Activated CD8-positive, alpha-beta memory T cell treated with anti-CD3 and anti-CD28 coated beads, Interleukin-2, amount 10 ng/mL, durations not matched to agents 7 days and 5 days (primary cell): ENCODE data around the gene TRMU. TPM values are rescaled to one million over a fixed set of nuclear protein-coding genes. Genes with fewer than 3 reads are reported as not detected.
"Not testable (repeated sequence)": the region's sequence is repeated elsewhere in the genome, so short reads cannot be mapped to it uniquely, and the experiment has no call there.

Experiments
- ATAC-seq: fragments of 150-1000 bp; cut with Tn5 transposase; one replicate; pipeline ENCODE4 v1.10.0; 2021; ENCODE audit warnings: moderate library complexity
- CTCF ChIA-PET: fragments of 350-600 bp; sonication (Branson Sonifier 250); formaldehyde crosslinking; loops from one replicate; lab custom pipeline; 2021; ENCODE audit warnings: antibody characterized with exemption; lab: Charles Lee
- DNase-seq: peaks from one replicate; pipeline ENCODE4 v3.0.0-alpha.2; 2020
- H3K27ac Mint-ChIP-seq: one replicate; pipeline ENCODE4 v1.8.0; 2021; ENCODE audit warnings: mild to moderate bottlenecking, mixed read lengths
- H3K27me3 Mint-ChIP-seq: one replicate; pipeline ENCODE4 v1.8.0; 2021; ENCODE audit warnings: mixed read lengths
- H3K36me3 Mint-ChIP-seq: one replicate; pipeline ENCODE4 v1.8.0; 2021; ENCODE audit warnings: mild to moderate bottlenecking, mixed read lengths
- H3K4me1 Mint-ChIP-seq: one replicate; pipeline ENCODE4 v1.8.0; 2021; ENCODE audit warnings: mixed read lengths
- H3K4me3 Mint-ChIP-seq: one replicate; pipeline ENCODE4 v1.8.0; 2021; ENCODE audit warnings: mild to moderate bottlenecking, moderate library complexity, mixed read lengths
- H3K9me3 Mint-ChIP-seq: one replicate; pipeline ENCODE4 v1.8.0; 2022; ENCODE audit warnings: low read depth, mixed read lengths
- total RNA-seq, 2 experiments: library from RNA; stranded (reverse); gene quantifications; one replicate each; pipeline ENCODE4 v1.2.3, GENCODE V29; 2021

The TRMU gene
- total RNA-seq, 2 experiments from 2014 or later: 86.7 to 89.1 TPM

DNA sequence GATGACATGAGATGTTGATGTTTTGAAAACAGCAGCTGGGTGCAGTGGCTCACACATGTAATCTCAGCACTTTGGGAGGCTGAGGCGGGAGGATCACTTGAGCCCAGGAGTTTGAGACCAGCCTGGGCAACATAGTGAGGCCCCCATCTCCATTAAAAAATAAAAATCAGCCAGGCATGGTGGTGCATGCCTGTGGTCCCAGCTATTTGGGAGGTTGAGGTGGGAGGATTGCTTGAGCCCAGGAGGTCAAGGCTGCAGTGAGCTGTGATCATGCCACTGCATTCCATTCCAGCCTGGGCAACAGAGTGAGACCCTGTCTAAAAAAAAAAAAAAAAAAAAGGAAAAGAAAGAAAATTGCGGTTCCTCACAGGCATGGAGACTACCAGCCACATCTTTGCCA, 22.7 kb upstream of the TRMU start:
- not testable (repeated sequence) for H3K9me3 Mint-ChIP-seq, H3K4me3 Mint-ChIP-seq, H3K27me3 Mint-ChIP-seq, DNase-seq, H3K27ac Mint-ChIP-seq, ATAC-seq, H3K4me1 Mint-ChIP-seq
- CTCF ChIA-PET: interaction anchor here (0.6 to 1.9 kb wide), 7 partner anchors 28 to 306 kb away, joined by 3 to 8 read pairs (median 3); no protein-coding TSS in a partner anchor
- peaks cover 49% of the 10 kb centered on the region for H3K36me3 Mint-ChIP-seq

DNA sequence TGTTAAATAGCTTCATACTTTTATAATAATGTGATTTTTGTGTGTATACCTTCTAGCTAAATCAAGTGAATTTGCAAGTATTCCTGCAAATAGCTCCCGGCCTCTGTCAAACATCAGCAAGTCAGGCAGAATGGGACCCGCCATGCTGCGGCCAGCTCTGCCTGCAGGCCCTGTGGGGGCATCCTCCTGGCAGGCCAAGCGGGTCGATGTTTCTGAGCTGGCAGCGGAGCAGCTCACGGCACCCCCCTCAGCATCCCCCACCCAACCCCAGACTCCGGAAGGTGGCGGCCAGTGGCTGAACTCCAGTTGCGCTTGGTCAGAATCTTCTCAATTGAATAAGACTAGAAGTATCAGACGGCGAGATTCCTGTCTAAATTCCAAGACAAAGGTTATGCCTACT, 19.5 kb upstream of the TRMU start:
- no peak overlapping the region for H3K4me3 Mint-ChIP-seq
- H3K9me3 Mint-ChIP-seq: no peaks in the 10 kb centered on the region
- H3K27ac Mint-ChIP-seq: no peak overlapping the region
- no peak for ATAC-seq
- H3K4me1 Mint-ChIP-seq: no peaks in the 10 kb centered on the region
- H3K27me3 Mint-ChIP-seq: no peaks in the 10 kb centered on the region
- H3K36me3 Mint-ChIP-seq: peaks cover 42% of the 10 kb centered on the region
- no peak for DNase-seq
- CTCF ChIA-PET: interaction anchor here (1.0 to 3.1 kb wide), 4 partner anchors 195 to 310 kb away, joined by 3 to 21 read pairs (median 6); no protein-coding TSS in a partner anchor

DNA sequence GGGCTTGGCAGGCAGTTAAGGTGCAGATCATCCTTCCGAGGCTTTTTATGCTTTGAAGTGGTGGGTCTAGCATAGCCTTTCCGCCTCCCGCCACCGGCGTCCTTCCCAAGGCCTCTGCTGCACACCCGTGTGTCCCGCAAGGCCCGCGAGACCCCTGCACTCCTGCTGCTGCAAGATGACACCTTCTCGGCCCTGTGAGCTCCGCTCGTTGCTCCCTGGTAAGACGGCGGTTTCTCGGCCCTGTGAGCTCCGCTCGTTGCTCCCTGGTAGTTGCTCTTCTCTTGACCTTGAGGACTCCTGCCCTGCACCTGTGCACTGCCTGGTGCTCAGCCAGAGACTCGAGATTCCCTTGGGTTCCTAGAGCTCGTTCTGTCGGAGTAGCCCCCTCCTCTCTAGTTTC, 17.9 kb upstream of the TRMU start:
- DNase-seq: no peak
- Mint-ChIP-seq H3K36me3 (peaks cover 49% of the 10 kb centered on the region), H3K4me1 (no peaks in the 10 kb centered on the region), H3K27me3 (no peaks in the 10 kb centered on the region), H3K9me3 (no peaks in the 10 kb centered on the region), H3K27ac (no peak overlapping the region), H3K4me3 (no peak overlapping the region)
- CTCF ChIA-PET: interaction anchor here (1.3 kb wide), 1 partner anchor 196 kb away, joined by 3 read pairs; no protein-coding TSS in a partner anchor
- no peak for ATAC-seq

DNA sequence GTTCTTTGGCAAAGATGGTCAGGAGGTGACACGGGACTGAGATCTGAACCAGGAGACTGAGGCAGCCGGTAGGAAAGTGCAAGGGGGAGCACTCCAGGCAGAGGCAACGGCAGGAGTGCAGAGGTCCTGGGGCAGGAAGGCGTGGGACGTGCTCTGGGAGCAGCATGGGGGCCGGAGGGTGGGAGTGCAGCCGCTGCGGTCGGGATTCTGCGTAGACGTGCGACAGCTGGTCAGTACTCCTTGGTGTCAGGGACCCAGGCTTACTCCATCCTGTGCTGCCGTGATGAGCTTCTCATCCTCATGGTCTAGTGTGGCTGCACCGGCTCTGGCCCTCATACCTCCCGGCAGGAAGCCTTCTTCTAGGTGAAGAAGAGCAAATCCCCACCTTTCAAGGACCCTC, 16.9 kb upstream of the TRMU start:
- ATAC-seq (no peak), DNase-seq (no peak)
- Mint-ChIP-seq H3K4me3 (no peak overlapping the region), H3K27ac (no peak overlapping the region), H3K27me3 (no peaks in the 10 kb centered on the region), H3K4me1 (no peaks in the 10 kb centered on the region), H3K36me3 (peaks cover 56% of the 10 kb centered on the region), H3K9me3 (no peaks in the 10 kb centered on the region)
- CTCF ChIA-PET: interaction anchor here (1.3 to 1.5 kb wide), 2 partner anchors 197 to 312 kb away, joined by 3 read pairs; no protein-coding TSS in a partner anchor

DNA sequence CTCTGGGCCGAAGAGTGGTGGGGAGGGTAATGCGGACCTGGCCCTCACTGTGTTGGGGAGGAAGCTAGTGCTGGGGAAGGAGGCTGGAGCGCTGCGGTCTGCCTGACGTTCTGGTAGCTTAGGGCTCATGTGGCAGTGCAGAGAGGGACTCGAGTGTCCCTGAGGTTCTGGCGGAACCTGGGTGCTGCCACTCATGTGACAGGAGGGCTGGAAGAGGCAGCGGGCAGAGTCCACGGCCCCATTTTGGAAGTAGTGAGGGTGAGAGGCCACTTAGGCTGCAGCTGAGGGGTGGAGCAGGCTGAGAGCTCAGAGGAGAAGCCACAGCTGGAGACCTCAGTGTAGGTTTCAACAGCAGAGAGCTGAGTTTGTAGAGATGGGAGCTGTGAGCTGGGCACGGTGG, 16.2 kb upstream of the TRMU start:
- Mint-ChIP-seq H3K9me3 (no peaks in the 10 kb centered on the region), H3K4me3 (no peak overlapping the region), H3K36me3 (peaks cover 60% of the 10 kb centered on the region), H3K27ac (no peak overlapping the region), H3K4me1 (no peaks in the 10 kb centered on the region), H3K27me3 (no peaks in the 10 kb centered on the region)
- CTCF ChIA-PET: interaction anchor here (1.5 kb wide), 1 partner anchor 313 kb away, joined by 3 read pairs; no protein-coding TSS in a partner anchor
- no peak for ATAC-seq
- no peak for DNase-seq

DNA sequence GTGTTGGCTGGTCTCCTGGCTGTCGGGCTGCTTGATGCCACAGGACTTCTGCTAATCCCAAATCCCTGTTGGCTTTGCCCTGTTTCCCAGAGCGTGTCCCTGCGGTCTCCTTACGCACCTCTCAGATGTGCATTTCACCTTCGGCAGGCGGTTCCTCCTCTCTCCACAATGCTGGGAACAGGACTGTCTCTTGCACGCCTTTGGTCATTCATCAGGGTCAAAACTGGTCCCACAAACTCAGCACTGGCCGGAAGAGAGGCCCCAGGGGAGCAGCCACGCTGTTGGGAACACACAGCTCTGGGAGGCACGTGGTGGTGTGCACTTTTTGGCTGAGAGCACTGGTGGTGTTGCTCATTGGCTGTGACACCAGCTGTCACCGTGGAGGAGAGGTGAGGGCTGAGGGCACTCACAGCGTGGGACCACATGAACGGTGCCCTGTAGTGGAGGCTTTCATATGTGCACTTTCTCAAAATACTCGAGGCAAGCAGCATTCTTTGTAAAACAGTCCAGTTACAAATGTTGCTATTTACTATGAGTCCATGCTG, 15.3 kb upstream of the TRMU start:
- CTCF ChIA-PET: interaction anchor here (1.0 kb wide), 1 partner anchor 10 kb away, joined by 3 read pairs; no protein-coding TSS in a partner anchor
- Mint-ChIP-seq H3K36me3 (peaks cover 61% of the 10 kb centered on the region), H3K27ac (no peak overlapping the region), H3K27me3 (no peaks in the 10 kb centered on the region), H3K4me3 (no peak overlapping the region), H3K4me1 (no peaks in the 10 kb centered on the region), H3K9me3 (no peaks in the 10 kb centered on the region)
- no peak for DNase-seq
- ATAC-seq: no peak

DNA sequence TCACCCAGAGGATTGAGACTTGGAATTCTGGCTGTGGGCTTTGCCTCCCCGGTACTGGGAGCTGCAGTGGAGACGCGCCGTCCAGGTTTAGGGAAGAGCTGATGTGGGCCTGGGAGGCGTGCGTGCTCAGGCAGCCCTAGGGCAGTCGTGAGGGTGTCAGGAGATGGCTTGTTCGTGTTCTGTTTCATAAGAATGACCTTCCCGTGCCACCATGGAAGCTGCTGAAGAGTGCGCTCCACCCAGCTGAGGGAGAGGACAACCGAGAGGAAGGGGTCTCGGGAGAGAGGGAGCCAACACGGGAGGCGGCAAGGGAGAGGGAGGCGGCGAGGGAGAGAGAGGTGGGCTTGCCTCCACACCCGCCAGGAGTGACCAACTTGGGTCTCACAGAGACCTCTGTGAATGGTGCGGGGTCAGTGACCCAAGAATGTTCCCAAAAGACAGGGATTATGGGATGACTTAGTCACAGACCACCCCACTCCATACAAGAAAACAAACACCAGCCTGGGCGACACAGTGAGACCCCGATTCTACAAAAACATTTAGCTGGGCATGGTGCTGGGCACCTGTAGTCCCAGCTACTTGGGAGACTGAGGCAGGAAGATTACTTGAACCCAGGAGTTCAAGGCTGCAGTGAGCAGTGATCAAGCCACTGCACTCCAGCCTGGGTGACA, 14.7 kb upstream of the TRMU start:
- peaks cover 60% of the 10 kb centered on the region for H3K36me3 Mint-ChIP-seq
- H3K27ac Mint-ChIP-seq: no peak overlapping the region
- H3K27me3 Mint-ChIP-seq: no peaks in the 10 kb centered on the region
- DNase-seq: no peak
- no peaks in the 10 kb centered on the region for H3K9me3 Mint-ChIP-seq
- H3K4me3 Mint-ChIP-seq: no peak overlapping the region
- H3K4me1 Mint-ChIP-seq: no peaks in the 10 kb centered on the region
- CTCF ChIA-PET: interaction anchor here (1.0 kb wide), 1 partner anchor 10 kb away, joined by 3 read pairs; no protein-coding TSS in a partner anchor
- ATAC-seq: no peak

DNA sequence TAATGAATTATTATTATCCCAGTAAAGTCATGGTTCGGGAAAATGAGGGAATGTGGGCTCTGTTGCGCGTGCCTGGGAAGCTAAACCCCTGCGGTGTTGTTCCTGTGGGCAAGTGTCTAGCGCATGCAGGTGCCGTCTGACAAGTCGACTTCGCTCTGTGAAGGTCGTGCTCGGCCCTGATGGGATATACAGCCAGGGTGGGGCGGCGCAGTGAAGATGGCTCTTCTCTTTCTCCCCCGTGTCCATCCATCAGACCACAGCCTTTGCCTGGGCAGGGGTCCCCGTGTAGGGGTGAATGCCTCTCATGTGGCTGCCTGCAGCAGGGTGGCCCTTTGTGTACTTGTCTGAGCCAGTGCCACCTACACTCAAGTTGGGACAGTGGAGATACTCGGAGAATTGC, 12.8 kb upstream of the TRMU start:
- no peak for ATAC-seq
- CTCF ChIA-PET: interaction anchor here (1.1 kb wide), 1 partner anchor 8 kb away, joined by 3 read pairs; no protein-coding TSS in a partner anchor
- no peak for DNase-seq
- H3K36me3 Mint-ChIP-seq: peaks cover 57% of the 10 kb centered on the region
- H3K9me3 Mint-ChIP-seq: no peaks in the 10 kb centered on the region
- no peak overlapping the region for H3K27ac Mint-ChIP-seq
- no peaks in the 10 kb centered on the region for H3K27me3 Mint-ChIP-seq
- no peak overlapping the region for H3K4me3 Mint-ChIP-seq
- H3K4me1 Mint-ChIP-seq: no peaks in the 10 kb centered on the region

DNA sequence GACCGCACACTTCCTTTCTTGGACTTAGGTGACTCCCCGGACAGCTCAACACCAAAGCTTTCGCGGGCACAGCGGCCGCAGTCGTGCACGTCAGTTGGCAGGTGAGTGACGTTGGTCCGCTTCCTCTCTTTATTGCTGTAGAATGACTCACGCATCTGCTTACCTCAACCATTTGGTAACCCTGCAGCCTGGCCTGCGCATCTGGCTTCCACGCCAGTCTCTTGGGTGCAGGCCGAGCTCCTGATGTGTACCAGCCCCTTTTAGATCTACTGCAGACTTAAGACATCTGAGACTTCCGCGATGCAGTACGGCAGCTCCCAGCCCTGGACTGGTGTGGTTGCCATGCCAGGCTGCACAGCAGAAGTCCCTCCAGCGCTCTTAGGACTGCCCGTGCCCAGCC, 12.4 kb upstream of the TRMU start:
- Mint-ChIP-seq H3K4me1 (no peaks in the 10 kb centered on the region), H3K27ac (no peak overlapping the region), H3K4me3 (no peak overlapping the region), H3K27me3 (no peaks in the 10 kb centered on the region), H3K36me3 (peaks cover 53% of the 10 kb centered on the region), H3K9me3 (no peaks in the 10 kb centered on the region)
- CTCF ChIA-PET: interaction anchor here (1.0 to 1.1 kb wide), 2 partner anchors 9 to 317 kb away, joined by 3 read pairs; no protein-coding TSS in a partner anchor
- DNase-seq: no peak
- ATAC-seq: no peak

DNA sequence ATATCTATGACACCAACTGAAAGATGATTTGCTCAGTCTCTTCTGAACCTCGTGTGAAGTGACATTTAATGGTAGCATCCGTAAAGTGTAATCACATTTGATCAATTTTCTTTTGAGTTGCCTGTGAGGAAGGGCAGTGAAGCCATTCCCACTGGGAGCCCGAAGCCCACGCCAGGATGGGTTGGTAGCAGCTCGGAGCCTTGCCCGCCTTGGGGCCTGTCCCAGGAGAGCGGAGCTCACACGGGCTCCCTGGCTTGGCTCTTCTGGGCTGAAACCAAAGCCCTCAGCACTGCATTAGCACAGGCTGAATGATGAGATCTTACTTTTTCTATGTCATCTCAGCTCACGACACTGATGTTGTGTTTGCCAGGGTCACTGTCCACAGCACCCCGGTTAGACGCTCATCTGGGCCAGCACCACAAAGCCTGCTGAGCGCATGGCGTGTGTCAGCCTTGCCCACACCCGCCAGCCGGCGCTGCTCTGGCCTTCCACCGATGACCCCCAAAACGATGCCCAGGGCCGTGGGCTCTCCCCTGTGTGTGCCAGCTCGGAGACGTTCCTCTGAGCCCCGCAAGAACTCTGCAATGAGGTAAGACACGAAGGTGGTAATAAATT, 9.3 kb upstream of the TRMU start:
- DNase-seq (no peak), ATAC-seq (no peak)
- no peak overlapping the region for H3K27ac Mint-ChIP-seq
- peaks cover 54% of the 10 kb centered on the region for H3K36me3 Mint-ChIP-seq
- no peaks in the 10 kb centered on the region for H3K9me3 Mint-ChIP-seq
- no peaks in the 10 kb centered on the region for H3K27me3 Mint-ChIP-seq
- no peak overlapping the region for H3K4me3 Mint-ChIP-seq
- H3K4me1 Mint-ChIP-seq: no peaks in the 10 kb centered on the region
- CTCF ChIA-PET: no interaction called here

DNA sequence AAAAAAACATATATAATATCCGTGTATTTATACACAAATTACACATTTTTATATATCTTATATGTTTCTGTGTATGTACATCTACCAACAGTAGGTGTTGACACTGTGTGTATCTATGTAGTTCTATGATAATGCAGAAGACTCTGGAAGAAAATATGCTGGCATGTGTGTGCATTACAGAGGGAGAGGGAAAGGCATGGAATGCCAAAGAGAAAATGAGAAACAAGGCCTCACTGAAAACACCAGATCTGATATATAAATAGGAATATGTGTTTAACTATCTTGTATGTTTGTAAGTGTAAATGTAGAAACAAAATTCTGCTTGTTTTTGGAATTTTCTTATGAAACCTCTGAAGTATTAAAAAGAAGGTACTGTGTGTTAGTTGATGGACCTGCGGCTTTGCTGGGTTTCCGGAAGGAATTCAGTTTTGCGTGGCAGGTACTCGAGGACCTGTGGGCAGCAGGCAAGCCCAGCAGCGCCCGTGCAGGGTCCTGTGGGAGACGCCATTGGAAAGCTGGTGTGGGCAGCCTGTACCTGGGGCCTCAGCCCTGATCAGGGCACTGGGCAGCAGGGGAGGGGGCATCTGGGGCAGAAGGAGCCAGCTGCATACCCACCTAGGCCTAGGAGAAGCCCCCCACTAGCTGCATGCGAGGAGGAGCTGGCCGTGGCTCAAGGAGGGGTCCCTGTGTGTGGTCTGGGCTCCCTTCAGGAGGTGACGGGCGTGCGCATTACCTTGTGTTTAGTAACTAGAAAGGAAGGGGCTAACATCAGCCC, 7.6 kb upstream of the TRMU start:
- Mint-ChIP-seq H3K9me3 (no peaks in the 10 kb centered on the region), H3K4me1 (no peaks in the 10 kb centered on the region), H3K27me3 (no peaks in the 10 kb centered on the region), H3K27ac (no peak overlapping the region), H3K4me3 (no peak overlapping the region), H3K36me3 (peaks cover 47% of the 10 kb centered on the region)
- CTCF ChIA-PET: no interaction called here
- no peak for ATAC-seq
- DNase-seq: no peak

DNA sequence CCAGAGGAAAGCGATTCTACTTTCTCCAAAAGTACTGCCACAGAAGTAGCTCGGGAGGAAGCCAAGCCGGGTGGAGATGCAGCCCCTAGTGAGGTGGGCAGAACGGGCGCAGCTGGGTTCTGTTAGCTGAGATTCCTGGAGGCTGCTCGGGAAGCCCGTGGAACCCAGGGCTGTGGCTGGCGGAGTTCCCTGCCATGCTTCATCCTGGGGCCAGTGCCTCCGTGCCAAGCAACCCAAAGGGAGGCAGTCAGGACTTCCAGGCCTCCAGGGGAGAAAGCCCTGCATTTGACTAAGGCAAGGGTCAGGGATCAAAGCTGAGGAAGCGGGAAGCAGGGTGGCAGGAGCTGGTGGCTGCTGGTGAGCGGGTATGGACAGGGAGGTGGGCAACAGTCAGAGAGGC, 6.7 kb upstream of the TRMU start:
- H3K4me1 Mint-ChIP-seq: no peaks in the 10 kb centered on the region
- H3K4me3 Mint-ChIP-seq: no peak overlapping the region
- no peak for ATAC-seq
- no peaks in the 10 kb centered on the region for H3K27me3 Mint-ChIP-seq
- peaks cover 51% of the 10 kb centered on the region for H3K36me3 Mint-ChIP-seq
- DNase-seq: no peak
- CTCF ChIA-PET: no interaction called here
- H3K9me3 Mint-ChIP-seq: no peaks in the 10 kb centered on the region
- H3K27ac Mint-ChIP-seq: no peak overlapping the region

DNA sequence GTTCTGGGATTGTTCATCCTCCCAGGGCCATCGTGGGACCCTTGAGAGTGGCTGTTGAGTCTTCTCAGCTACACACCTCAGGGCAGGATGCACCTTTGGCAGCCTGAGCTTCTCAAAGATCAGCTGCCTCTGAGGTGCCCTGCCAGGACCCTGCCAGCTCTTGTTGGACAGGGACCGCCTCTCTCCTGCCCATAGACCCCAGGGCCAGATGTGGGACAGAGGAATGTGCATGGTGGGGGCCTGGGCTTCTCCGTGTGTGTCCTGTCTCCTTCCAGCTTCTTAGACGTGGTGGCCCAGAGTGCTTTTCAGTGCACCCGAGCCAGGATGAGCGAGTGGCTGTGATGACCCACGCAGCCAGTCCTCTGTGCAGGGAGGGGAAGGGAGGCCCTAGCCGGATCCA, 5.9 kb upstream of the TRMU start:
- peaks cover 5% of the 10 kb centered on the region for H3K4me1 Mint-ChIP-seq
- ATAC-seq: no peak
- CTCF ChIA-PET: no interaction called here
- peaks cover 45% of the 10 kb centered on the region for H3K36me3 Mint-ChIP-seq
- H3K9me3 Mint-ChIP-seq: no peaks in the 10 kb centered on the region
- no peaks in the 10 kb centered on the region for H3K27me3 Mint-ChIP-seq
- H3K27ac Mint-ChIP-seq: no peak overlapping the region
- no peak overlapping the region for H3K4me3 Mint-ChIP-seq
- DNase-seq: no peak
